ENCODE measurements around the gene N4BP2.
A peak's percentile ranks its signal among the peaks of the same experiment; 100 is the strongest.
"Not testable (repeated sequence)": the region's sequence is repeated elsewhere in the genome, so short reads cannot be mapped to it uniquely, and the experiment has no call there.

Gene N4BP2

DNA sequence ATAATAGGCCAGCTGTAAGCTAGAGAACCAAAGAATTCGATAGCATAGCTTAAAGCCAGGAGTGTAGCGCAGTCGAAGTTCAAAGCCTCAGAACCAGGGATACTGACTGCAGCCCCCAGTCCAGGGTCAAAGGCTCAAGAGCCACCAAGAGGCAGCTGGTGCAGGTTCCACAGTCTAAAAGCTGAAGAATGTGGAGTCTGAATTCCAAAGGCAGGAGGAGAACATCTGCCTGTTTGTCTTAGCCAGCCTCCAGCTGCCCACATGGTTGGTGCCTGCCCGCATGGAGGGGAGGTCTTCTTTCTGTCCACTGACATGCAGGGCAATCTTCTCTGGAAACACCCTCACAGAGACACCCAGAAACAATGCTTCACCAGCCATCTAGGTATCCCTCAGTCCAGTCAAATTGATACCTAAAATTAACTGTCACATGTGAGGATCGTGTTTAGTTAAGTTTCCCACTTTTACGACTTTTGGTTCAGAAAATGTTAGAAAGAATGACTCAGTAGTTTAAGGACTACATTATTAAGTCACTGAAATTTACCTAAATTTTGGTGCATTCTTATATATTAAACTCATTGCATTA, 87.4 kb downstream of the N4BP2 start:
- intact Hi-C loops (cut with DNase I) = no loop called here
- no peak for DNase-seq

DNA sequence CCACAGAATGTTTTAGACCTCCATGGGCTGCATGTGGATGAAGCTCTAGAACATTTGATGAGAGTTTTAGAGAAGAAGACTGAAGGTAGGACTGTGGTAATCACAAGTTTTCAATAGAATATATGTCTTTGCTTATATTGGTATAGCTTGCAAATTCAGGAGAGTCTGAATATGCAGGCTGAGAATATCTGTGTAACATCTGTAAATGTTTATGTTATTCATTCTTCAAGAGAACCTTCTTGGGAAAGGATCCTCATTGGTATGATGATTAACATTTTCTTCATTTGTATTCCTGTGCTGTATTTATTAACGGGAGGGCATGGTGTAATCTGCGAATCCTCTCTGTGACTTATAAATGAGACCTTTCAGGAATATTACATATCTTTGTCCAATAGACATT, 88.1 kb downstream of the N4BP2 start:
- no peak for DNase-seq
- intact Hi-C loops (cut with DNase I) = no loop called here

DNA sequence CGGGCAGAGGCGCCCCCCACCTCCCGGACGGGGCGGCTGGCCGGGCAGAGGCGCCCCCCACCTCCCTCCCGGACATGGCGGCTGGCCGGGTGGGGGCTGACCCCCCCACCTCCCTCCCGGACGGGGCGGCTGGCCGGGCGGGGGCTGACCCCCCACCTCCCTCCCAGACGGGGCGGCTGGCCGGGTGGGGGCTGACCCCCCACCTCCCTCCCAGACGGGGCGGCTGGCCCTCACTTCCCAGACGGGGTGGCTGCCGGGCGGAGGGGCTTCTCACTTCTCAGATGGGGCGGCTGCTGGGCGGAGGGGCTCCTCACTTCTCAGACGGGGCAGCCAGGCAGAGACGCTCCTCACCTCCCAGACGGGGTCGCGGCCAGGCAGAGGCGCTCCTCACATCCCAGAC, 90.8 kb downstream of the N4BP2 start:
- DNase-seq; intact Hi-C loops (cut with DNase I): not testable (repeated sequence)

DNA sequence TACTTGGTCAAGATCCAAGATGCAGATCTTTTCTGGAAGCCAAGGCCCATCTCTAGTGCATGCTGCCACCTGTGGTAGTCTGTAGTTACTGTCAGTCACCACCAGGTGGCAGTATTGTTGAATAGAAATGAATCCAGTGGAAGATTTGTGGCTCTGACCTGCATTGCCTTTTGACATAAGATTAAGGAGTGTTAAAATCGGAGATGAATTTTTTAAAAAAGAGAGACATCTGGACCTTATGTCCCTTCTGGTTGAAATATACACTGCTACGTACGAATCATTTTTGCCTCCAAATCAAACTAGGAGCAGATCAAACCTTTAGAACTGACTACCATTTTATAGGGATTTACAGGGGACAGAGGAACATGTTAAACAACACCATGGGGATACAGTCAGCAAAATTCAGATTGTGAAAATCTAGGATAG, 93.3 kb downstream of the N4BP2 start:
- DNase-seq = peak in 35 of 42 donors; percentile 15 to 83 (median 48)
- intact Hi-C loops (cut with DNase I) = loop anchor here (5.0 kb wide), 1 partner anchor 157 kb away; no protein-coding TSS in a partner anchor

DNA sequence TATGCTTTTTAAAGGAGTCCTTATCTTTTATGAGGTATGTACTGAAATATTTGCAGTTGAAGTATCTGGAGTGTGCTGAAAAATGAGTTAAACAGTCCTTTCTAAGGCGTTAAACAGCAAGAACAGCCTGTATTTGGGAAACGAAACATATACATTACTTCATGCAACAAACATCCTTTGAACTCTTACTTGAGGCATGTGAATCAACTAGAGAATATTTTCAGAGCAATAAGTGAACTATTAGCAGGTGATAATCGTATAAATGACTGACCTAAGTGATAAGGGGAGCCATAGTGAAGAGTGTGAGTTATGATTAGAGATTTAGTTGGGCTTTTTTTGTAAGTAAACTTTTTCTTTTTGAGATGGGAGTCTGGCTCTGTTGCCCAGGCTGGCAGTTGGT, 94.3 kb downstream of the N4BP2 start:
- DNase-seq = no peak
- intact Hi-C loops (cut with DNase I) = loop anchor here (5.0 kb wide), 1 partner anchor 156 kb away; no protein-coding TSS in a partner anchor

DNA sequence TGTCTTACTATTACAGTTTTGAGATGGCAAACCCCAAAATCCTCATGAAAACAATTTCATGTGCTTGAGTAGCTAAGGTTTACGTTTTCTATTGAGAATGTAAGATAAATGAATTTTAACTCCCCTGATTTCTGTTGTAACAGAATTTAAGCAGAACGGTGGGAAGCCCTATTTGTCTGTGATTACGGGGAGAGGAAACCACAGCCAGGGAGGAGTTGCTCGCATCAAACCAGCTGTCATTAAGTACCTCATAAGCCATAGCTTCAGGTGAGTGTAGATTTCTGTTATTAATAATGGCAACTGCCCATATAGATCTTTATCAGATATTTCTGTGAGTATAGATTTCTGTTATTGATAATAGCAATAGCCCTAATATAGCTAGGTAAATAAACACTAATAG, 96.0 kb downstream of the N4BP2 start:
- DNase-seq = no peak
- intact Hi-C loops (cut with DNase I) = loop anchor here (5.0 kb wide), 1 partner anchor 155 kb away; no protein-coding TSS in a partner anchor

DNA sequence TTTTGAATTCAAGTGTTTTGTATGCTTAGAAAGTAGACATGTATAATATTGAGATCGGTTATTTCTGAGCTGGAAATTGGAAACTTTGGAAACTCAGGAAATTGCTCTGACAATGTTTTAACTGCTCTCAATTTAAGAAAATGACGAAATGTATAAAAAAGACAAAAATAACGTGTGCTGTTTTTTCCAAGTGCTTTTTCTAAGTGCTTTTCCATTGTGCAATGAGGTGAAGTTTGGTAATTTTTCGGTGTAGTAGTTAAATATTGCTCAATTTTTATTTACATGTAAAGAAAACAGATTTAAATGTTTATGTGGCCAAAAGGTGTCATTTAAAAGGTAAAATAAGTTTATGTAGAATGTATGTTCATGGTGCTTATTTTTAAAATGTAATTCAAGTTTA, 100.8 kb downstream of the N4BP2 start:
- intact Hi-C loops (cut with DNase I) = no loop called here
- DNase-seq = no peak

DNA sequence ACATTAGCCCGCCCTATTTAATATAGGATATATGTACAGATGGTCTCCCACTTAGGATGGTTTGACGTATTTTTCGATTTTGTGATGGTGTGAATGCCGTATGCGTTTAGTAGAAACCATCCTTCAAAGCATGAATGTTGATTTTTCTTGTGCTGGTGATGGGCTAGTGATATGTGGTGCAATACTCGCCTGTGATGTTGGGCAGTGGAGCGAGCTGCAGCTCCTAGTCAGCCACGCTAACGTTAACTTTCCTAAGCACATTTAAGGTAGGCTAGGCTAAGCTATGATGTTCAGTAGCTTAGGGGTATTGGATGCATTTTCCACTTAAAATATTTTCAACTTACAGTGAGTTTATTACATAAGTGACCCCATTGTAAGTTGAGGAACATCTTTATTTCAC, 103.6 kb downstream of the N4BP2 start:
- intact Hi-C loops (cut with DNase I) = no loop called here
- no peak for DNase-seq

DNA sequence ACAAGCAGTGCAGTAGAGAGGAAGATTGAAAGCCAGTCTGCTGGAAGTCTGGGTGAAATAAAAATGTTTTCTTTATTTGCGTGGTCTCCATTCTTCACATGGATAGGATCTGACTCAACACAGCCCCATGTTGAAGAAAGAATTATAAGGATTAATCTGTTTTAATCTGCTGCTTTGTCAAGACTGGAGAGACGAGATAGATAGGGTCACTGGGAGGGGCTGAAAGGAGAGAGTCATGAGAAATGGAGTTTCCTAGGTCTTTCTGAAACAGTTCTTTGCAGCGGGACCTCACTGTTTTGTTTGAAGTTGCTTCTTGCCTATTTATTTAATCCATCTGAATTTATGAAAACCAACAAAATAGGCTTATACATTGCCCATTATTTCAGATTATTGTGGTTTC, 107.8 kb downstream of the N4BP2 start:
- DNase-seq = no peak
- intact Hi-C loops (cut with DNase I) = no loop called here

DNA sequence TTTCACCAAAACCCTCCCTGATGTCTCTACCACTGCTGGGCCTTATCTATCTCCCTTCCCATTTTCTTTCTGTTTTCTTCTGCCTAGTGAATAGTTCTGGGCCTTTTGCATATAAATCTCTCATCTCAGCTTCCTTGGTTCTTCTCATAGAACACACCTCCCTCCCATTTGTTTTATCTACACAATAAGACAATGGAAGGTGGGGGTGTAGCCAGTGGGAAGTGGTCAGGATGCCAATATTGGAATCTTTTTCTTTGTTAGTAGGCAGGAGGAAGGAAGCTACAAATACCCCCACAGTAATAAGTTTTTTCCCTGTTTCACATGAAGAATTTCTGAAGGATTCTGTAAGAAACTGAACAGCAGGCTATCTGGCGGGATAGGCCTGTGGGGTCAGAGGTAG, 109.3 kb downstream of the N4BP2 start:
- intact Hi-C loops (cut with DNase I) = no loop called here
- DNase-seq = no peak

DNA sequence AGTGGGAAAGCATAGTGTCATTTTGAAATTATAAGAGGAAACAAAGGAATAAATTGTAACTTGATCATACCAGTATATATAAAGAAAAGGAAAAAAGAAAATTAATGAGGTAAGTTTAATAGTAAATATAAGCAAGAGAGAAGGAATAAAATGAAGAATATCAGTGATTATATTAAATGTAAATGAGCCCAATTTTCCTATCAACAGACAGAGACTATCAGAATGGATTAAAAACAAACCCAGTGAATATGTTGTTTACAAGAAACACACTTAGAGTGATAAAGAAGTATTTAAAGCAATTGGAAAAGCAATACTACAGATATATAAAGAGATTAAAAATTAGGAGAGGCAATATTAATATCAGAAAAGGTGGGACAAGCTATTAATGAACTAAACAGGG, 111.4 kb downstream of the N4BP2 start:
- intact Hi-C loops (cut with DNase I) = no loop called here
- DNase-seq = no peak

DNA sequence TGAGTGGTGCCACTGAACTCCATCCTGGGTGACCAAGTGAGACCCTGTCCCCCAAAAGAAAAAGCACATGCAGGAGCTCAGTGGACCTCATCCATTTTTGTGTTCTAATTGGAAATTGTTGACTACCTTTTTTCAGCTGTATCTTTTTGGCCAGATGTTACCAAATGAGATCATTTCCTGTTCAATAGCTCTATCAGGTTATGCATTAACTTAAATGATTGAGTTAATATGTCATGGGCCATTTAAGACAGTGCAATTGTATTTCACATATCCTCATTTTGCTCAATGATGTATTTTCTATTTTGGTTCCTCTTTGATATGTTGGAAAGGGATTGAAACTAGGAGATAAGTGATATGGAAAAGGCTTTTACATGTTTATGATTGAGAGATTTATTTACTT, 113.9 kb downstream of the N4BP2 start:
- DNase-seq = no peak
- intact Hi-C loops (cut with DNase I) = no loop called here

DNA sequence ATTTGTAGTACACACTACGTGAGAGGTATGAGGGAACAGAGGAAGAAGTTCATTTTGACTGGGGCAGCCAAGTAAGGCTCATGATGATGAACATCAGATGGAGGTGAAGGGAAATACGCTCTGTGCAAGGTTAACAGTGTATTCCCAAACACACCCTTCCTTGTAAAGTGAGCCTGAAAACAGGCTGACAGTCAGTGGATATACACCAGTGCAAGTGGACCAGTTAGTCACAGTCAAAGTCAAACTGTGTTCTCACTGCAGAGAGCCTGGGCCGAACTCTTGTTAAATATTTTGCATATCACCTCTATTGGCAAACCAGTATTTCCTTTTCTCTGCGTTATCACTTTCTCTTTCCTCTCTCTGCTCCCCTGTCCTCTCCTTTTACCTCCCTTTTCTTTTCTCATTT, 116.8 kb downstream of the N4BP2 start:
- no peak for DNase-seq
- intact Hi-C loops (cut with DNase I) = no loop called here

DNA sequence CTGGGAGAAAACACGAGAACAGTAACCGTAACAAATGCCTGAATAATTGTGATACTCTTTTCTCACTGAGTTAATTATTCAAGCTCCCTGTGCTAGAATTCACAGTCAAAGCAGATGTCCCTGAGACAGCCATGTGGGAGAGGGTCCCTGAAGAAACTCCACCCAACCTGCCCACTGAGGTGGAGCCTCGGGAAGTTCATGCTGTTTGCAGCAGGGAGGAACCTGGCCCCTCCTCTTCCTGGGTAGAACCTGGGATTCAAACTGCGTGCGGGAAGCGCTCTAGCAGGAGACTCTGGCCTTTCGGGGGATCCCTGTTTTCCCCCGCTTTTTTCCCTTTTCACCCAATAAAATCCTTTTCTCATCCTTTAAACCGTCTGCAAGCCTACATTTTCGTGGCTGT, 120.0 kb downstream of the N4BP2 start:
- DNase-seq = no peak
- intact Hi-C loops (cut with DNase I) = no loop called here

DNA sequence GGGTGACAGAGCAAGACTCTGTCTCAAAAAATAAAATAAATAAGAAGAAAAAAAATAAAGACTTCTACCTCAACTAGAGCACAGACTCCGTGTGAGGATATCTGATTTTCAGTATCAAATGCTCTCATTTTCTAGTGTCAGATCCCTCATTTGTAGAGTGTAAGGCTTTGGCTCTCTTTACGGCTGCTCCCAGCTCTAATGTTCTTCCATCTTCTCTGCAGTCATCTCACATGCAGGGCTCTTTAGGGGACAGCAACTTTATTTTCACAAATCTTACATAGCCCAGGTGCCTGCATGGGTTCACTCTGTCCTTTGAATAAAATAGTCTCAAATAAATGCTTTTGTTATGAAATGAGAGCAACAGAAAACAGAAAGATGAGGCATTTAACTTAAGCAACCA, 120.9 kb downstream of the N4BP2 start:
- intact Hi-C loops (cut with DNase I) = no loop called here
- no peak for DNase-seq

DNA sequence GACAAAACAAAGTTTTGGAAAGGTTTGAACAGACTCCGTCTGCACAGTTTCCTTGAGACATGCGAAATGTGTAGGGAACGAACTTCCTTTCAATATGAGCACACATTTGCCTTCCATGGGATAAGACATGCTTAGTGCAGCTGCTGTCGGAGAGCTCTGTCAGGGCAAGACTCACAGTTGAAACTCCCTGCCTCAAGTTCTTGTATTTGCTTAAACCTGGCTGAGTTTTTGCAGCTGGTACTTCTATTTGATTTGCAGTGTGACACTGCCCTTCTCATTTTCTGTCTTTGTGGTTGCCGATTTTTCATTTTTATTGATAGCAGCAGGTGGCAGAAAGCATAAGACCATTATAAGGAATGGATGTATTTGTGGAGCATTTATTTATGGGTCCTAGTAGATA, 122.0 kb downstream of the N4BP2 start:
- DNase-seq = no peak
- intact Hi-C loops (cut with DNase I) = no loop called here

DNA sequence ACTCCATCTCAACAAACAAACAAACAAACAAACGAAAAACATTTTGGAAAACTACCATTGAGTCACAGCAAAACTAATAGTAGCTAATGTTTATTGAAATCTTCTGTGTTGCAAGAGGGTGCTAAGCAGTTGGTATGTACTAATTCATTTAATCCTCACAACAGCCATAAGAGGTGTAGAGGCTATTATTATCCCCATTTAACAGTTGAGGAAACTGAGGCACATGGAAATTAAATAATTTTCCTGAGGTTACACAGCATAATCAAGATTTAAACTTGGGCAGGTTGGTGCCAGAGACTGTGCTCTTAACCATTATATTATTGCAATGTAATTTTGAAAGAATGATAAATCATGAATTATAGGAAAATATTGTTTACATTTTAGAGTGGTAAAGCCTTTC, 122.7 kb downstream of the N4BP2 start:
- intact Hi-C loops (cut with DNase I) = no loop called here
- no peak for DNase-seq

DNA sequence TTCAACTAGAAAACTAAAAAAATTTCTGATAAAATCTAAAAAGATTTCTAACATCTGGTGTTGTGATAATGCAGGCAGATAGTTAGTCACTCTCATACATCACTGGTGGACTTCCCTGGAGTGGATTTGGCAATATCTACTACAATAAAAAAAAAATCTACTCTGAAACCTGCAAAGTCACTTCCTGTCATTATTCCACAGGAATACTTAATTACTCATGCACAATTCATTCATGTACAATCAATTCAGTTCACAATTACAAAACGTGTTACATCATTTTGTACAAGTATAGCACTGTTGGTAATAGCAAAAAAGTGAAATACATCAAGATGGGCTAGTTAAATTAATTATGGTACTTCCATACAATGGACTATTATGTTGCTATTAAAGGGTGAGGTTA, 123.7 kb downstream of the N4BP2 start:
- intact Hi-C loops (cut with DNase I) = no loop called here

DNA sequence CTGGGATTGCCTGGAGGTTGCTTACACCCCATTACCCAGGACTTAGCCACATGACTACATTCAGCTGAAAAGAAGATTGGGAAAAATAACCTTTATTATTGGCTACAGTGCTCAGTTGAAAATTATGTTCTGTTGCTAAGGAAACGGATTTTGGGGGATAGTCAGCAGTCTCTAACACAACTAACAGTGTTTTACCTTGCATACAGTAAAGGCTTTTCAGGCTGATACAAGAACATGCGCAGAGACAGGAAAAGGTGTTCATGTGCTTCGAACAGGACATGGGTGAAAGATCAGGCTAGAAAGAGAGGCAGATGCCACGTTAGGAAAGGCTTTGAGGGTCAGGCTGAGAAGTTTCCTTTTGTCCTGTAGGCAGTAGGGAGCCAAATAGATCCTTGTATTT, 125.4 kb downstream of the N4BP2 start:
- intact Hi-C loops (cut with DNase I) = no loop called here
- DNase-seq = no peak

More for the DNA sequence above, 123.7 kb downstream of the N4BP2 start:
- no peak for DNase-seq

DNA sequence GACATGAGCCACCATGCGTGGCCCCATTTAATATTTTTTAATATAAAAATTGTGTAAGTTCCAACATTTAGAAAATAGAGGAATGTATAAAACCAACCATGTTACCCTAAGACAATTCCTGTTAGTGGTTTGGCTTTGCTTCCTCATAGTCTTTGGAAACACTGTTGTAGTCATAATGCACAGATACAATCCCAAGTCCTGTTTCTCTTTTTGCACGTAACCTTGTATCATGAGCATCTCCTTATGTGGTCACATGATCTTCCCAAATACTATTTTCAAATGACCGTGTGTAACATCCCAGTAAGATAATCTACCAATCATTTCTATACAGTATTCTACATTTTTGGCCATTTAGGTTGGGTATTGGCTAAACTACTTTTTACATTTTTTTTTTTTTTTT, 126.3 kb downstream of the N4BP2 start:
- intact Hi-C loops (cut with DNase I) = no loop called here
- DNase-seq = no peak

DNA sequence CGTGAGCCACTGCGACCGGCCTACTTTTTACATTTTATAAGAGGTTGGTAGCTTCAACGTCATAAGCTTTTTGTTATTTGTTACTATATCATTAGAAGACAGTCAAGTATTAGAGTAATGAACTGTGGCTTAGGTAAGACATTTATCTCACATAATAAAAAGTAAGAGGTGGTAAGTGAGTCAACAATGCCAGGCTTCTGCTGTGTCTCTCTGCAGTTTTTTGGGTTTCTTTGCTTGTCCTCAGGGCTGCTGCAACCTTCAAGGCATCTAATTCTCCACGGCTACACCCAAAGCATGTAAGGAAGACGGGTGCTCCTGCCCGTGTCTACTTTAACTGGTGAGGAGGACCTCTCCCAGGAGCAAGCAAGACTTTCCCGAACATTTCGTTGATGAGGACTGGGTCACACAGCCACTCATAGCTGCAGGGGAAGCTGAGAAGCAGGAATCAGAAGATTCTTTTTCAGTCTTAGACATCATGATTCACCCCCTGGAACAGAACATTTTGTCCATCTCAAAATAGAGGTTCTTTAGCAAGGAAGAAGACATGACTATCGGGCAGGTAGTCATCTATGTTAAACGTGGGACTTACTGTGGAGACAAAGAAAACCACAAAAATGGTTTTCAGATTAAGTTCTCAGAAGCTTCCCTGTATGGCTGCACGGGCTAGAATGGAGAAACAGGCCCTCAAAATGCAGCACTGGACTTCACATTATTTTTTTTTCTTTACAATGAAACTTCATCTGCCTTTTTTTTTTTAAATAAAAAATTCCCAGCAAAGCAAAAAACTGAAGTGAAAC, 127.2 kb downstream of the N4BP2 start:
- peak in 1 of 42 donors; percentile 20 for DNase-seq
- intact Hi-C loops (cut with DNase I) = no loop called here
